Lower leg skin (tissue), 3 donors: Measurements from ENCODE around the gene CAV2.

Experiments used
- POLR2A ChIP-seq, 2 donors: fragments of 450-650 bp; IDR thresholded peaks; one replicate each; pipeline ENCODE4 v1.6.1; 2016 to 2017; ENCODE audit warnings: antibody characterized with exemption in 2 of 2, mild to moderate bottlenecking in 1 of 2, moderate library complexity in 1 of 2
- TF ChIP-seq, protein P1 (sequence below), 3 donors: fragments of 450-650 bp; IDR thresholded peaks; one replicate each; pipeline ENCODE4 v1.5.1; 2016; ENCODE audit warnings: antibody characterized with exemption in 3 of 3, mild to moderate bottlenecking in 3 of 3, moderate library complexity in 2 of 3

DNA sequence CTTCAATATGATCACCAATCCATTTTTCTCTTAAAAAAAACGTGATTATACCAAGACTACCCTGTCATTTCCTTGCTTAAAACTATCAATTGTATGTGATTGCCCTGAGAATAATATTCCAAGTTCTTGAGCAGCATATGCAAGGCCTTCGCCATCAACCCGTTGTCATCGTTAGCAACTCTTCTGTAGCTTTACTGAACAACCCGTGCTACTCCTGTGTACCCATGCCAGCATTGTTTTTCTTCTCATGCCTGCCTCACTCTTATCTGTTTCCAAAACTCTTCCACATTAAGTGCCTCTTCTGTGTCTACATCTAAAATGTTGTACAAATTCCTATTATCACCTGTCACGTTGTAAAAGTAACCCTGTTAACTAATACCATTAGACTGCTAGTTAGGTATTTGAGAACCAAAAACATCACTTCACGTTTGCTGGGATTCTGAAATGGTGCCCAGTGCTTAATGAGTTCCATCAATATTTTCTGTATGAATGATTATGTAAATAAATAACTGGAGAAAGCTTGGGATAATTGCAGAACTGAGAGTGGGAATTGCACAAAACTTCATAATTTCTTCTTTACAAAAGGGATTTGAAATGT is 10.5 kb downstream of the CAV2 start:
- TF ChIP-seq, protein P1, sequence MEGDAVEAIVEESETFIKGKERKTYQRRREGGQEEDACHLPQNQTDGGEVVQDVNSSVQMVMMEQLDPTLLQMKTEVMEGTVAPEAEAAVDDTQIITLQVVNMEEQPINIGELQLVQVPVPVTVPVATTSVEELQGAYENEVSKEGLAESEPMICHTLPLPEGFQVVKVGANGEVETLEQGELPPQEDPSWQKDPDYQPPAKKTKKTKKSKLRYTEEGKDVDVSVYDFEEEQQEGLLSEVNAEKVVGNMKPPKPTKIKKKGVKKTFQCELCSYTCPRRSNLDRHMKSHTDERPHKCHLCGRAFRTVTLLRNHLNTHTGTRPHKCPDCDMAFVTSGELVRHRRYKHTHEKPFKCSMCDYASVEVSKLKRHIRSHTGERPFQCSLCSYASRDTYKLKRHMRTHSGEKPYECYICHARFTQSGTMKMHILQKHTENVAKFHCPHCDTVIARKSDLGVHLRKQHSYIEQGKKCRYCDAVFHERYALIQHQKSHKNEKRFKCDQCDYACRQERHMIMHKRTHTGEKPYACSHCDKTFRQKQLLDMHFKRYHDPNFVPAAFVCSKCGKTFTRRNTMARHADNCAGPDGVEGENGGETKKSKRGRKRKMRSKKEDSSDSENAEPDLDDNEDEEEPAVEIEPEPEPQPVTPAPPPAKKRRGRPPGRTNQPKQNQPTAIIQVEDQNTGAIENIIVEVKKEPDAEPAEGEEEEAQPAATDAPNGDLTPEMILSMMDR (IDR thresholded peaks at IDR 0.05): no peak
- no peak for TF ChIP-seq POLR2A (IDR thresholded peaks at IDR 0.05)
